Measurements from ENCODE around the gene LINC00237.

Gene LINC00237

DNA sequence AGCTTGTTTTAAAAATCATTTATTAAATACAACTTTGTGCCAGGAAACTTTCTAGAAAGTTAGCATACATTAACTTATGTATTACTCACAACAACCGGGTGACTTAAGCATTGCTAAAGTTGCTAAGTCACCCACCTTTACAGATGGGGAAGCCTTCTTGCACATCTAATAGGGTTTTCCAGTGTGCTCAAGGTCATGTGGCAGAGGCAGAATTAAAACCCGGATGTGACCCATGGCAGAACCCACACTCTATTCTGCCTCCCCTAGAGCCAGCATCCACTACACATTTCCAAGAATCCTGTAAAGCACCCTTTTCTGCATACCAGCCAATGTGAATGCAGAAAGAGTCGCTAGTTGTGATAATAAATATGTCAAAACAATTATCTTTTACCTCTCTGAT is 13.4 kb downstream of the LINC00237 start:
- no peak for DNase-seq

DNA sequence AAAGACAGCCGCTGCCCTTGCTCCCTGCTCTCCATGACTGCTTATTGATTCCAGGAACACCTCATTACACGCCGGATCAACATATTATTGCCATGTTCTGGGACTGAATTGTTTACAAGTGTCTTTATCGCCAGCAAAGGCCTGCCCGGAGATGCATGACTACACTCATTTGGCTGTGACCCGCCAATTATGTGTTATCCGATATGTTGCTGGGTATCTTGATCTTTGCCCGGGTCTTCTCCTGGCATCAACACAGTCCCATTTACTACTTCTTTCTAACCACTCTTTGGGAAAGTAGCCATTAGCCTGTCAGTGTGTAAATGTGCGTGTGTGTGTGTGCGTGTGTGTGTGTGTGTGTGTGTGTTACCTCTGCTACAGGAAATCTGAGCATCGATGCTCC is 15.4 kb downstream of the LINC00237 start:
- no peak for DNase-seq

DNA sequence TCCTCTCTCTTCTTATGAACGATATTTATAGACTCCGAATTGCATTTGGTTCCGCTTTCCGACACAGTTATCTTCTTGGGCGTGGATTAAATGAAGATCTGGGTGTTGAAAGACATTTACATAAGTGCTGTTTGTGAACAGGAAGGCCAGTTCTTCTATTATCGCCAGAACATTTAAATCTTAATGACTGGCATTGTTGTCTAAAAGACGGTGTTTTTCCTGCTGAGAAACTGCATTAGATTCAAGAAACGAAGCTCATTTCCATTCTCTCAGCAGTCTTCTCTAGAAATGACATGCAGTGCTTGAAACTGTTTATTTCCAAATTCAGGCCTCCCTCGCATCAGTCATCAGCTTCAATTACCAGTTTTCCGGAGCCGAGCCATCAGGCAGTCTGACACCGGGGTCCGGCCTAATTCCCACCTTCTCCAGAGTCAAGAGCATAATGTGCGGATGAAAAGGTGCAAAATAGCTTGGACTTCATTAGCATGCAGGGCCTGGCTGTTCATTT is 16.0 kb downstream of the LINC00237 start:
- peak; percentile 27 for DNase-seq

DNA sequence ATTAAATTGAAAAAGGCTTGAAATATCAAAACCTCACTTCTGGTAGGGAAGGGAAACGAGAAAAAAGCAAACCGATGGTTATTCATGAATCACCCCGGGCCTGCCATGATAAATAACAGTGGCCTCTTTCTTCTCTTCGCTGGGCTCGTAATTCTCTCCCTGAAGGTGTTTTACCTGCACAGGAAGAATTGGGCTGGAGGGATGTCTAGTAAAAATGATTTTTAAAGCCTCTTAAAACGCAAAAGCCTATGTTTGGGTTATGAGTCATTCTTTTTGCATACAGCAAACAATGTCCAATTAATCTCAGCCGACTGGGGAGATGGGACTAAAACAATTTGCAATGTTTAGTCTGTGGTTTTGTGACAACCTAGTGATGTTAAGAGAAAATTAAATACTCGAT is 16.8 kb downstream of the LINC00237 start:
- peak; percentile 20 for DNase-seq

DNA sequence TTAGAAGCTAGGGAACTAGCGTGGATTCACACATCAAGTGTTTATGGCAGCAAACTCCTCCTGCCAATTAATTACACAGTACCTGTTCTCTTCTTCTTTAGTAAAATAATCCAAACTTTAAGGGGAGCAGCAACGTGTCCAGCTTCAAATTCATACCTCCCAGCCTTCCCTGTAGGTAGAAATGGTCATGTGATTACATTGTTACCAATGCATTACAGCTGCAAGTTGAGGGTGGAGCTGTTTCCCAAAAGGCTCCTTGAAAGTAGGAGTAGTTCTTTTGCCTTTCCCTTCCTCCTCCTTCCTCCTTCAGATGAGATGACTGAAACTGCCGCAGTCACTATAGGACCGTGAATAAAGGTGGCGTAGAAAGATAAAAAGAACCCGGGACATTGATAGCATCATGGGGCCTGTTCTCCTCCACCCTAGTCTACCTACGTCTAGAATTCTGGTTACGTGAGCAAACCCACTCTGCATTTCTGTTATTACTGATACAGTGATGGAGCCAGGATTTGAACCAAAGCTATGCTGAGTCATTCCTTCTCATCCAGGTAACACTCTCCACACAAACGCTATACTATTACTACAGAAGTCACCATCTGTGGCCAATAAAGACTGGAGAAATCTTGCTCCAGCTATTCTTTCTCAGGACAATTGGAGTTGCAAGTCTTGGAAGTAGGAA is 18.2 kb downstream of the LINC00237 start:
- DNase-seq = no peak

DNA sequence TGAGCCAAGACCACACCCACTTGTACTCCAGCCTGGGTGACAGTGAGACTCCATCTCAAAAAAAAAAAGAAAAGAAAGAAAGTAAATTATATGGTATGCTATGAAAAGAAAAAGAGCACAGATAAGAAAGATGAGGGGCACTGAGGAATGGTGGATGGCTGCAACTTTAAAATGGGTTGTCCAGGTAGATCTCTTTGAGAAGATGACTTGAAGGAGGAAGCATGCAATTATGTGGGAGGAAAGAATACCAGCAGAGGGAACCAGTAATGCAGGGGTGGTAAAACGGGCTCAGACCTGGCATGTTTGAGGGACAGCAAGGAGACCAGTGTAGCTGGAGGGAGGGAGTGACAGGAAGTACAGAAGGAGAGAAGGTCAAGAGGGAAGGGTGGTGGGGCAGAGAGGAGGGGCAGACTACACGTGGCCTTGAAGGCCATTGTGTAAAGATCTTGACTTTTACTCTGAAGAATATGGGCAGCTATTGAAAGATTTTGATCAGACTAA is 22.3 kb downstream of the LINC00237 start:
- no peak for DNase-seq

DNA sequence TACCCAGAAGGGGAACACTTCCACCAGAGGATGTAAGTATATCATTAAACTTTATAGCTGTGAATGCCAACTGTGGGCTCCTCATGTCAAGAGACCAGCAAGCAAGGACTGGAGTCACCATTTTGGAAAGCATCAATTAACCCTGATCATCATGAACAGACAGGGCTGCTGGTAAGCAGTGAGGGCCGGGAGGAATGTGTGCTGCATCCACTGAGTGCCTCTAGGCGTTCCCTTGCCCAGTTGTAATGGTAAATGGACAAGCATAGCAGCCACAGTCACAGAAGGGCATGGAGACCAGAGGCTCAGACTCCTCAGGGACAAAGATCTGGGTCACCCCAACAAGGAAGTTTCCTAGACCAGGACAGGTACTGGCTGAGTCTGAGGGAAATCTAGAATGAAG is 23.6 kb downstream of the LINC00237 start:
- no peak for DNase-seq

DNA sequence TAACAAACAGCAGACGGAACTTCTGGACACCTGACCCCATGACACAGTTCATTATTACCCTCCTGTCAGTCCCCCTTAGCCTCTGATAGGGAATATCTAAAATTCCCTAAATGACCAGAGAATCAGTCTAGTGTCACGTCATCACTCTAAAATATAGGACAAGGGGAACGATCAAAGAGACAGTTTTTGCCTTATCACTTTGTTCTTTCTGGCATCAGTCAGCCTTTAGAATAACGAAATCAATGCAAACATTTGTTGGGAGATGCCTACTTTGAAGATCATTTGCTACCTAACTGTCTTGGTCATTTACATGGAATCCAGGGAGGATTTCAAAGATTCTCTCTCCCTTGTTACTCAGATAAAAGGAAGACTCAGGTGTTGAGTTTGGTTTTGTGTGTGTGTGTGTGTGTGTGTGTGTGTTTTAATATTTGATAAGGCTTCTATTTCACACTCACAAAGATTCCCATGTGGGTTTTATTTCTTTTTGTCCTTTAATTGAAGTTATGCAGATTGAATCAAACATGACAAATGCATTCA is 28.3 kb downstream of the LINC00237 start:
- DNase-seq = no peak

DNA sequence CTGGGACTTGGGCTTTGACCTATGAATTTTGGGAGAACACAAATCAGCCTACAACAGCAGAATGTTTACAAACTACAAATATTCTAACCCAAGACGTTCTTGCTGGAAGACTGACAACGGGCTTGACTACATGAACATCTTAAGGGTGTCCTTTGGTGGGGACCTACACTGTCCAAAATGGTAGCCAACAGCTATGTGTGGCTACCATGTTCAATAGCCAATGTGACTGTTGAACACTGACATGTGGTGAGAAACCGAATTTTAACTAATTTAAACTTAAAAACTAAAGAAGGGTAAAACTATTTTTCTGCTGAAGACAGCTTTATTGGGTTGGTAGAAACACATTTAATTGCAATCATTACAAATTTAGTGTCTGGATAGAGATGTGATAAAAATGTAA is 30.1 kb downstream of the LINC00237 start:
- no peak for DNase-seq

DNA sequence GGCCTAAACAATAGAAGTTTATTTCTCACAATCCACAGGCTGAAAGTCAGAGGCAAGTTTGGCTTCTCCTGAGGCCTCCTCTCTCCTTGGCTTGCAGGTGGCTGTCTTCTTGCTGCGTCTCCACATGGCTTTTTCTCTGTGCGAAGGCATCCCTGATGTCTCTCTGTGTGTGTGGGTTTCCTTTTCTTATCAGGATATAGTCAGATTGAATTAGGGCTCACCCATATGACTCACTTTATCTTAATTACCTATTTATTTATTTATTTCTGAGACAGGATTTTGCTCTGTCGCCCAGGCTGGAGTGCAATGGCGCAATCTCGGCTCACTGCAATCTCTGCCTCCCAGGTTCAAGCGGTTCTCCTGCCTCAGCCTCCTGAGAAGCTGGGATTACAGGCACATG is 30.7 kb downstream of the LINC00237 start:
- DNase-seq = no peak

DNA sequence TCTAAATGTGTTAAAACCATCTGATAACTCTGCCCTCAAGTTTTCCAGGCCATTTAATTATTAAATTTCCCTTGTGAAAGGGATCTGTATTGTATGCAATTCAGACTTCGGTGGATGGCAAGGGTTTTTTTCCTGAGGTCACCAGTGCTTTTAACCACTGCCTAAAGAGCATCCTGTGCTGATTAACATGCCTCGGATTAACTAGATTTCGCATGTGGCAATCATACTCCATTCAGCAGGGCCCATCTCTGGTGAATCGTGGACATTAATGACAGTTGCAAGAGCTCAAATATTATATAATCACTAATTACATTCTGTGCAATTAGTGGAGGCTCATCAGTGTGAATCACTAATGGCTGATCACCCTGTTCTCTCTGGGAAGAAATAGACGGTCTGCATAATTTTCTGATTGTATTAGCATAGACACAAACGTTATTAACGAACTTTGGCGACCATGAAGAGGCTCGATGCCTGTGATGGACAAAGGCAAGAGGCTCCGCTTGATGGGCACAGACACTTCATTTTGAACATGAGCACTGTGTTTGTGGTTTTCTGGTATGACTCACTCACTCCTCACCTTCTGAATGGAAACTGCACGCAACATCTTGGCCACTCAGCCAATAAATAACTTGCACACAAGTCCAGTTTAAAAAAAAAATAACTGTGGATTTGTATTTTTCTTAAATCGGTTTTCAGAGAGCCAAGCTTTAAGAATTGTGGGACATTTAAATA is 31.4 kb downstream of the LINC00237 start:
- DNase-seq = no peak

DNA sequence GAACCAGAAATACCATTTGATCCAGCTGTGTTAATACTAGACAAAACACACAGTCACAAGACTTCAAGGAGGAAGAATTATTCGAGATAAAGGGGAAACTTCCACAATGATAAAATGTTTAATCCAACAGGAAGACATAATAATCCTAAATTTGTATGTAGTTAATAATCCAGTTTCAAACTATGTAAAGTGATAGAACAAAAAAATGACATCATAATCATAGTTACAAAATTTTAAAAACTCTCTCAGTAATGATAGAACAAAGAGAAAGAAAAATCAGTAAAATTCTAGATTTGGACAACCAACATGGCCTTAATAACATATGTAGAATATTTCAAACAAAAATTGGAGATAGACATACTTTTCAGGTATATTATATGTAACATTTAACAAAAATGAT is 38.9 kb downstream of the LINC00237 start:
- DNase-seq = no peak

DNA sequence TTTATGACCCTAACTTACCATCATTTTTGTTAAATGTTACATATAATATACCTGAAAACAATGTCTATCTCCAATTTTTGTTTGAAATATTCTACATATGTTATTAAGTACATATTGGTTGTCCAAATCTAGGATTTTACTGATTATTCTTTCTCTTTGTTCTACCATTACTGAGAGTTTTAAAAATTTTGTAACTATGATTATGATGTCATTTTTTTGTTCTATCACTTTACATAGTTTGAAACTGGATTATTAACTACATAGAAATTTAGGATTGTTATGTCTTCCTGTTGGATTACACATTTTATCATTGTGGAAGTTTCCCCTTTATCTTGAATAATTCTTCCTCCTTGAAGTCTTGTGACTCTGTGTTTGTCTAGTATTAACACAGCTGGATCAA is 41.2 kb downstream of the LINC00237 start:
- DNase-seq = no peak

DNA sequence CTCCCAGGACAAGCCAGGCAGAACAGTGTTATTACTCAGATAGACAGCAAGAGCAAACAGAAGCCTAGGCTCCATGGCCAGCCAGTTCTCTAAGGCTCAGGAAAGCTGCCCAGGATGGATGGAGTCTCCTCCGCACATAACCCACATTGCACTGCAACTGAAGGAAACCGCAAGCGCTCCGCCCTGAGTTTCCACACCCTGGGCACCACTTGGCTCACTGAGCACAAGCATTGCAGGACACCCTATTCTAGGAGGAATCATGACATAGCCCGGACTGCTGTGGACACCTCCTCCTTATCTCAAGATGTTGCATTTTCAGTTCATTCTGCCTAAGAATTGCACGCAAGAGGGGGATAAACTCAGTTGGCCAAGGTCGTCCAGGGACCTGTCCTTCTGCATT is 42.9 kb downstream of the LINC00237 start:
- DNase-seq = no peak

DNA sequence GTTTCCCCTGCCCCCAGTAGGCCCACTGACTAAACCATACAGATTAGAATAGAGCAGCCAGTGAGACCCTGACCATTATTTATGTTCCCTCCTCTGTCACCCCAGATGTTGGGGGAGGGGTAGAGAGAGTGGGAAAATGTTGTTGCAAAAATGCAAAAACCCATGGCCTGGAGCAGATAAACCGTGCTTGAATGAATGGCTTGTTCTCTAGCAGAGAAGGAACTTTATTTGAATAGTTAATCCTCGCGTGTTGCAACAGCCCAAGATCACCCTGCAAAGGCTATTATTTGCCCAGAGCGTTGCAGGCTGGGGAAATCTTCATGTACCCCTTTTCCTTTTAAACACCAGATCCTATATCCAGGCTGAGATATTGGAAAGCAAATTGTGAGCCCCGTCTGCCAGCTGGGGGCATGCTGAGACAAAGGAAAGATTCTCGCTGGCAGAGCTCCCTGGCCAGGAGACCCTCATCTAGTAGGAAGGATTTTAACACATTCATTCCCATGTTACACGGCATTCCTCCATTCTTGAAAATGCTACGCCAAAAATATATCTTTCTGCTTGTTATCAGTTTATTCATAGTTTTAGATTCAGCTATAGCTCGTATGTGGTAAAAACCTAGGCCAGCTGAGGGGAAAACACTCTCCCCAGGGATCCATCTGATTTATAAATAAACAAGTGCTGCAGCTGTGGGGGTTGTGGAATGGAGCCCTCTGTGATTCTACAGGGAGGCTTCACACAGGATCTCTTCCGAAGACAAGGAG is 53.0 kb downstream of the LINC00237 start:
- DNase-seq = peak; percentile 36

DNA sequence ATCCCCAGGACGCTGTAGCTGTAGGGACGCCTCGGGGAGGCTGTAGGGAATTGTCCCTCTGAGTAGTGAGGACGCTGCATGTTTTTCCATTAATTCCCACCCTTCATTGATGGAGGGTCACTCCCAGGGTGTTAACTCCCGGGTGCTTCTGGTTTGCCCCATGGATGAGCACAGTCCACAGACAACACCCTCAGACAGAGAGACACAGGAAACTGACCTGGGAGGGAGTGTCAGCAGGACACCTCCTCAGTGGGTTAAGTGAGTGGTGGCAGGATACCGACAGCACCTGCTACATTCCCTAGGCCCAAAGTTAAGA is 53.5 kb downstream of the LINC00237 start:
- DNase-seq = no peak

DNA sequence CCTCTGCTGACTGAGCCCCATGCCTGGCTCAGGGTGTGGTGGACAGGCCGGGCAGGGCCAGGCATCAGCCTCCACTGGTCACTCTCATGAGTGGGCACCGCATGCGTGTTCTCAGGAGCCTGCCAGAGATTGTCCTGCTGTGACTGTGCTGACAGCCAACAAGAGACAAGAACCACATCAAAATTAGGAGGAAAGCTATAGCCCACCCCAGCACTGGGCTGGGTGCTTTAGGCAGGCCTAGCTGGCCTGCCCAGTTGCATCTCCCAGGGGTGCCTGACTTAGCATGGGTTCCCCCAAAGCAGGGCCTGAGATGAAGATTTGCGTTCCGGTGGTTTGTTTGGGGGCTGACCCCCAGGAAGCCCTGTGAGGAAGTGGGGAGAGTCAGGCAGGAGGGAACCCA is 53.9 kb downstream of the LINC00237 start:
- no peak for DNase-seq

DNA sequence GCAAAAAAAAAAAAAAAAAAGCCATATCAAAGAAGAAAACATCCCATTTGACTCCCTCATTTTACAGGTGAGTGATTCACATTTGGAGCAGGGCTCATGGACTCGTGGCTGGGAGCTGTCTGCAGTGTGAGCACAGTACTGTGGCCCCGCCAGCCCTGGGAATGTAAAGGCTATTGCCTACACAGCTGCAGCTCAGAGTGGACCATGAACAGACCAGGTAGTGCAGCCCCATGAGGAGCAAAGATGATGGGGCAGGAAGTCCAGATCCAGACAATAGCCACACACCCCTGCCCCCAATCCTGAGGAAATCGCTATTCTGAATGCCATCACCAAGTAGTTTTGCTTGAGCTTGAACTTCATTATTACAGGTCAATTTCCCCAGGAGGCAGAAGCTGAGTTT is 55.4 kb downstream of the LINC00237 start:
- no peak for DNase-seq

DNA sequence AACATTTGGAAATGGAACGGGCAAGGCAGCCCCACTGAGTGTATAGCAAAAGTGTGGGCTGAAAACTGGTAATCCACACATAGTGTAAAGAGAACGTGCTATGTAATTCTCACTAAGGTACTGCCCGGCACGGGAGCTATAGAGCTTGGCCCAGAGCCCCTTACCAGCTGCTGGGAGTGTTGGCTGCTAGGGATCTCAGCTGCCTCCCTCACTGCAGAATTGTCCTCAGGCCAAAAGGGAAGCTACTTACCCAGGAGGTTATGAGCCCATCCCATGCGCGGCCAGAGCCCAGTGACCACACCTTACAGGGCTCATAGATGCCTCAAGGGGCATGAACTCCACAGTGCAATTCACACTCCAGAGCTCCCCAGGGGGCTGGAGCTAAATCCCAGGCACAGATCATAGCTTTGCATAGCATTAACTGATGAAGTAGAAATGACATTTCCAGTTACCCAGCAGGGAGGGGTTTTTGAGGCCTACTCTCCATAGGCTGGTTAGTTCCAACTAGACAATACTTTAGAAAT is 56.8 kb downstream of the LINC00237 start:
- DNase-seq = no peak

DNA sequence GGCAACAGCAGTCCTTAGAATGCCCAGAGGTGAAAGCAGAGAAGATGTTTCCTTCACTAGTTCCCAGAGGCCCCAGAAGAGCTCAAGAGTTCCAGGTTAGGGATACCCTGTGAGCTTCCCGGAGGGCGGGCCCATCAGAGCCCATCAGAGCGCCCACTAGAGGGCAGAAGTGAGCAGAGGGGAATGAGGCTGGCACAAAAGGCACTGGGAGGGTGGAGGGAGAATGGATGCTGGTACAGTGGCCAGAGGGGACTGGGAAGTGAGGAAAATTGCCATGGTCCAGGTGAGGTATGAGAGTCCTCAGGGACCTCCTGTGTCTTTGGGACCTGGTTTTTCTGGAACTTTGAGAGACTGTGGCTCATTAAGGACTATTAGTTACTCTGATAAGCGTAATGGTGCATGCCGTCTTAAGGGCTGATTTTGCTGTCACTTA is 57.3 kb downstream of the LINC00237 start:
- no peak for DNase-seq

DNA sequence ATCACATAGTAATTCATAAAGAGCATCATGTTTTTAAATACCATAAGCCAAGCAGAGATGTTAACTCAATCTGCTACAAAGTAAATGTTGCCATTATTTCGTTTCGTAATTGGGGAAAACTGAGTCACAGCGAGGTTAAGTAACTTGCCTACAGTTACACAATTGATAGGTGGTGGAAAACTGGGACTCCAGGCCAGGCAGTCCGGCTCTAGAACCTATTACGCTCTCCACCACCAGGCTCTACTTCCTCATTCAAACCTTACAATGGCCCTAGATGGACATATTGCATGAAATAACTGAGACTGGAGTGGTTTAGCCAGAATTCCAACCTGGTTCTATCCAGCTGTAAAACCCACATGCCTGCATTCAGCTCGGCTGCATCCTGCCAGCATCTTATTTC is 58.2 kb downstream of the LINC00237 start:
- no peak for DNase-seq

DNA sequence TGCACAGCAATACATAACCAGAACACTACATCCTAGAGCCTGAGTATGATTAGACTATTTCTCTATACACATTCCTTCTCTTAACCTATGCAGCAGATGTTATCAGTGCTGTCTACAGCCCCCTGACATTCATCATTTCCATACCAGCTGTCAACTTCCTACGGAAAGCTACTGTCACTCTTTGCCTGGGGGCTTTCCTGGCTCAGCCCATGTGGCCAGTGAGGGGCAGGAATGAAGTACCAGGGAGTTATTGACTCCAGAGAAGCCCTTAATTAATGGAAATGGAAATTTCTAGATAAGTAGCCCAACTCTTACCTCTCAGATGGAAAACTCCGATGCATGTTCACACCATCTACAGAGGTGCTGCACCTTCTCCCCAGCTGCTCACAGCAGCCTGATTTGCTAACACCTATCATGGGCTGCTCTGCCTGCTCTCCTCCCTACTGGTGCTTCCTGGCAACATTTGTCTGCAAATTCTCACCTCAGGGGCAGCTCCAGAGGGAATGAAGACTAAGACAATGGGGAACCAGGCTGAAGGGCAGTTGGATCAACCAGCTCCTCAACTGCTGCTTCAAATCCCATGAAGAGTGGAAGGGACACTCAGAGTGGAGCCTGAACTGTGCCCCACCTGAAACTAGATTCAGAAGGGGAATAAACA is 59.6 kb downstream of the LINC00237 start:
- DNase-seq = no peak

Measured in COR-L47 (cell line).